Erythroblast (primary cell): ENCODE measurements around the gene TUBA3D.
"Not testable (repeated sequence)": the region's sequence is repeated elsewhere in the genome, so short reads cannot be mapped to it uniquely, and the experiment has no call there.

ENCODE experiments used
- GATA1 ChIP-seq: IDR thresholded peaks from 2 replicates; pipeline ENCODE4 v1.6.1; 2011; ENCODE audit warnings: low read depth, mild to moderate bottlenecking, control low read depth, low read length, moderate library complexity
- POLR2A ChIP-seq: IDR thresholded peaks from 2 replicates; pipeline ENCODE4 v1.6.1; 2011; ENCODE audit warnings: mild to moderate bottlenecking, low read length

GRCh38 chr2:131511291-131511968 is 35.5 kb downstream of the TUBA3D start:
- not testable (repeated sequence) for TF ChIP-seq POLR2A, GATA1
